Tibial nerve (tissue), 3 donors: ENCODE results near the gene CADPS.

Experiments used
- CTCF ChIP-seq, 5 experiments: fragments of 200-600 bp in 3 of 5; fragments of 450-650 bp in 2 of 5; sonication (generic) in 3 of 5; IDR thresholded peaks; one replicate each; pipeline ENCODE4 v1.5.1; 2016 to 2019; ENCODE audit warnings: antibody characterized with exemption in 5 of 5, mild to moderate bottlenecking in 3 of 5, moderate library complexity in 2 of 5
- POLR2A ChIP-seq, 2 donors: fragments of 450-650 bp; IDR thresholded peaks; one replicate each; pipeline ENCODE4 v1.6.1; 2017; ENCODE audit warnings: antibody characterized with exemption in 2 of 2, mild to moderate bottlenecking in 2 of 2, moderate library complexity in 2 of 2

- no peak for TF ChIP-seq CTCF (IDR thresholded peaks at IDR 0.05)
- no peak for TF ChIP-seq POLR2A (IDR thresholded peaks at IDR 0.05)
Measured at GRCh38 chr3:62363275-62363674, 511.9 kb downstream of the CADPS start.
